Stimulated activated naive CD8-positive, alpha-beta T cell treated with anti-CD3 and anti-CD28 coated beads, Interleukin-15, Interleukin-2, amounts not matched to agents 100 ng/mL and 50 ng/mL, for 24 hours (primary cell): ENCODE data around the gene PALLD.
"Not testable (repeated sequence)": the region's sequence is repeated elsewhere in the genome, so short reads cannot be mapped to it uniquely, and the experiment has no call there.

Source experiments
- H3K27ac Mint-ChIP-seq: one replicate; pipeline ENCODE4 v1.8.0; 2021; ENCODE audit warnings: mild to moderate bottlenecking, mixed read lengths
- H3K27me3 Mint-ChIP-seq: one replicate; pipeline ENCODE4 v1.8.0; 2021; ENCODE audit warnings: mixed read lengths
- H3K36me3 Mint-ChIP-seq: one replicate; pipeline ENCODE4 v1.8.0; 2021; ENCODE audit warnings: low read depth, mixed read lengths
- H3K4me1 Mint-ChIP-seq: one replicate; pipeline ENCODE4 v1.8.0; 2021; ENCODE audit warnings: low read depth, mixed read lengths
- H3K4me3 Mint-ChIP-seq: one replicate; pipeline ENCODE4 v1.8.0; 2021; ENCODE audit warnings: mild to moderate bottlenecking, mixed read lengths
- H3K9me3 Mint-ChIP-seq: one replicate; pipeline ENCODE4 v1.8.0; 2021; ENCODE audit warnings: mixed read lengths

The PALLD gene

GRCh38 chr4:168508683-168509082, 11.8 kb downstream of the PALLD start:
- Mint-ChIP-seq H3K27ac (no peak overlapping the region), H3K27me3 (no peaks in the 10 kb centered on the region), H3K9me3 (no peaks in the 10 kb centered on the region), H3K4me3 (no peak overlapping the region), H3K36me3 (no peaks in the 10 kb centered on the region), H3K4me1 (peaks cover 49% of the 10 kb centered on the region)

GRCh38 chr4:168509786-168510185, 12.9 kb downstream of the PALLD start:
- H3K27me3 Mint-ChIP-seq: no peaks in the 10 kb centered on the region
- H3K4me1 Mint-ChIP-seq: peaks cover 41% of the 10 kb centered on the region
- H3K9me3 Mint-ChIP-seq: no peaks in the 10 kb centered on the region
- peak overlapping the region; percentile 76 for H3K27ac Mint-ChIP-seq
- H3K36me3 Mint-ChIP-seq: no peaks in the 10 kb centered on the region
- peak overlapping the region; percentile 27 for H3K4me3 Mint-ChIP-seq

GRCh38 chr4:168511780-168512489, 15.1 kb downstream of the PALLD start:
- H3K36me3 Mint-ChIP-seq: no peaks in the 10 kb centered on the region
- no peaks in the 10 kb centered on the region for H3K27me3 Mint-ChIP-seq
- peak overlapping the region; percentile 30 for H3K4me3 Mint-ChIP-seq
- peaks cover 40% of the 10 kb centered on the region for H3K4me1 Mint-ChIP-seq
- no peaks in the 10 kb centered on the region for H3K9me3 Mint-ChIP-seq
- peak overlapping the region; percentile 84 for H3K27ac Mint-ChIP-seq

GRCh38 chr4:168513826-168514225, 17.0 kb downstream of the PALLD start:
- H3K27ac Mint-ChIP-seq: not testable (repeated sequence)

GRCh38 chr4:168514249-168514852, 17.5 kb downstream of the PALLD start:
- Mint-ChIP-seq H3K9me3 (no peaks in the 10 kb centered on the region), H3K36me3 (no peaks in the 10 kb centered on the region), H3K4me1 (peaks cover 38% of the 10 kb centered on the region), H3K4me3 (no peak overlapping the region), H3K27ac (no peak overlapping the region), H3K27me3 (no peaks in the 10 kb centered on the region)

More at GRCh38 chr4:168513826-168514225, 17.0 kb downstream of the PALLD start:
- H3K4me3 Mint-ChIP-seq, H3K9me3 Mint-ChIP-seq, H3K27me3 Mint-ChIP-seq, H3K36me3 Mint-ChIP-seq: not testable (repeated sequence)
- H3K4me1 Mint-ChIP-seq: peaks cover 40% of the 10 kb centered on the region

GRCh38 chr4:168515222-168516011, 18.6 kb downstream of the PALLD start:
- H3K4me1 Mint-ChIP-seq: peaks cover 28% of the 10 kb centered on the region
- H3K27me3 Mint-ChIP-seq: peaks cover 2% of the 10 kb centered on the region
- H3K9me3 Mint-ChIP-seq: no peaks in the 10 kb centered on the region
- H3K36me3 Mint-ChIP-seq: no peaks in the 10 kb centered on the region
- H3K4me3 Mint-ChIP-seq: no peak overlapping the region
- no peak overlapping the region for H3K27ac Mint-ChIP-seq

GRCh38 chr4:168516841-168517240, 20.0 kb downstream of the PALLD start:
- H3K27ac Mint-ChIP-seq: no peak overlapping the region
- peaks cover 14% of the 10 kb centered on the region for H3K4me1 Mint-ChIP-seq
- H3K27me3 Mint-ChIP-seq: peaks cover 3% of the 10 kb centered on the region
- H3K4me3 Mint-ChIP-seq: no peak overlapping the region
- H3K9me3 Mint-ChIP-seq: no peaks in the 10 kb centered on the region
- no peaks in the 10 kb centered on the region for H3K36me3 Mint-ChIP-seq

- H3K4me1 Mint-ChIP-seq: no peaks in the 10 kb centered on the region
- no peak overlapping the region for H3K27ac Mint-ChIP-seq
- H3K9me3 Mint-ChIP-seq: no peaks in the 10 kb centered on the region
- peaks cover 3% of the 10 kb centered on the region for H3K27me3 Mint-ChIP-seq
- H3K4me3 Mint-ChIP-seq: no peak overlapping the region
- H3K36me3 Mint-ChIP-seq: no peaks in the 10 kb centered on the region
Measured at GRCh38 chr4:168519576-168519975, 22.7 kb downstream of the PALLD start.

GRCh38 chr4:168521721-168522120, 24.9 kb downstream of the PALLD start:
- Mint-ChIP-seq H3K4me3 (no peak overlapping the region), H3K27me3 (peaks cover 10% of the 10 kb centered on the region), H3K9me3 (no peaks in the 10 kb centered on the region), H3K27ac (no peak overlapping the region), H3K36me3 (no peaks in the 10 kb centered on the region), H3K4me1 (no peaks in the 10 kb centered on the region)

- no peaks in the 10 kb centered on the region for H3K36me3 Mint-ChIP-seq
- H3K4me1 Mint-ChIP-seq: no peaks in the 10 kb centered on the region
- no peak overlapping the region for H3K27ac Mint-ChIP-seq
- no peaks in the 10 kb centered on the region for H3K9me3 Mint-ChIP-seq
- no peak overlapping the region for H3K4me3 Mint-ChIP-seq
- H3K27me3 Mint-ChIP-seq: peaks cover 10% of the 10 kb centered on the region
Measured at GRCh38 chr4:168522356-168522755, 25.5 kb downstream of the PALLD start.

GRCh38 chr4:168522829-168523489, 26.1 kb downstream of the PALLD start:
- H3K4me3 Mint-ChIP-seq: no peak overlapping the region
- no peaks in the 10 kb centered on the region for H3K36me3 Mint-ChIP-seq
- H3K27ac Mint-ChIP-seq: no peak overlapping the region
- H3K9me3 Mint-ChIP-seq: no peaks in the 10 kb centered on the region
- no peaks in the 10 kb centered on the region for H3K4me1 Mint-ChIP-seq
- peaks cover 14% of the 10 kb centered on the region for H3K27me3 Mint-ChIP-seq

- Mint-ChIP-seq H3K4me3 (no peak overlapping the region), H3K27ac (no peak overlapping the region), H3K4me1 (no peaks in the 10 kb centered on the region), H3K27me3 (peaks cover 18% of the 10 kb centered on the region), H3K9me3 (no peaks in the 10 kb centered on the region), H3K36me3 (no peaks in the 10 kb centered on the region)
Measured at GRCh38 chr4:168524006-168524405, 27.2 kb downstream of the PALLD start.

- Mint-ChIP-seq H3K4me3 (no peak overlapping the region), H3K27me3 (peaks cover 18% of the 10 kb centered on the region), H3K27ac (no peak overlapping the region), H3K36me3 (no peaks in the 10 kb centered on the region), H3K4me1 (no peaks in the 10 kb centered on the region), H3K9me3 (no peaks in the 10 kb centered on the region)
Measured at GRCh38 chr4:168524897-168525296, 28.0 kb downstream of the PALLD start.

- H3K4me1 Mint-ChIP-seq: no peaks in the 10 kb centered on the region
Measured at GRCh38 chr4:168527560-168527959, 30.7 kb downstream of the PALLD start.

More at GRCh38 chr4:168527560-168527959, 30.7 kb downstream of the PALLD start:
- no peaks in the 10 kb centered on the region for H3K9me3 Mint-ChIP-seq
- H3K27me3 Mint-ChIP-seq: peaks cover 15% of the 10 kb centered on the region
- H3K36me3 Mint-ChIP-seq: no peaks in the 10 kb centered on the region
- H3K27ac Mint-ChIP-seq: no peak overlapping the region
- H3K4me3 Mint-ChIP-seq: no peak overlapping the region
